Stimulated activated memory B cell treated with anti-CD40 and anti-IgM and Interleukin-4, amounts not matched to agents 10 μg/mL and 1 μg/mL and 100 μg/mL, for 72 hours (primary cell): Measurements from ENCODE around the gene NRXN3.

Source experiments
- ATAC-seq: fragments of 150-1000 bp; cut with Tn5 transposase; 2 replicates; pipeline ENCODE4 v1.10.0; 2021
- H3K27ac Mint-ChIP-seq: one replicate; pipeline ENCODE4 v1.8.0; 2022; ENCODE audit warnings: mild to moderate bottlenecking, mixed read lengths
- H3K27me3 Mint-ChIP-seq: one replicate; pipeline ENCODE4 v1.8.0; 2022; ENCODE audit warnings: mixed read lengths
- H3K36me3 Mint-ChIP-seq: one replicate; pipeline ENCODE4 v1.8.0; 2022; ENCODE audit warnings: mixed read lengths
- H3K4me1 Mint-ChIP-seq: one replicate; pipeline ENCODE4 v1.8.0; 2022; ENCODE audit warnings: mixed read lengths
- H3K4me3 Mint-ChIP-seq: one replicate; pipeline ENCODE4 v1.8.0; 2022; ENCODE audit warnings: mild to moderate bottlenecking, moderate library complexity, mixed read lengths
- H3K9me3 Mint-ChIP-seq: one replicate; pipeline ENCODE4 v1.8.0; 2022; ENCODE audit warnings: mixed read lengths

Gene NRXN3

GRCh38 chr14:79074510-79074909, 904.3 kb downstream of the NRXN3 start:
- H3K4me1 Mint-ChIP-seq = no peaks in the 10 kb centered on the region
- H3K27me3 Mint-ChIP-seq = no peaks in the 10 kb centered on the region
- no peak overlapping the region for H3K4me3 Mint-ChIP-seq
- no peak overlapping the region for H3K27ac Mint-ChIP-seq
- ATAC-seq = no peak
- H3K36me3 Mint-ChIP-seq = no peaks in the 10 kb centered on the region
- peaks cover 2% of the 10 kb centered on the region for H3K9me3 Mint-ChIP-seq

DNA sequence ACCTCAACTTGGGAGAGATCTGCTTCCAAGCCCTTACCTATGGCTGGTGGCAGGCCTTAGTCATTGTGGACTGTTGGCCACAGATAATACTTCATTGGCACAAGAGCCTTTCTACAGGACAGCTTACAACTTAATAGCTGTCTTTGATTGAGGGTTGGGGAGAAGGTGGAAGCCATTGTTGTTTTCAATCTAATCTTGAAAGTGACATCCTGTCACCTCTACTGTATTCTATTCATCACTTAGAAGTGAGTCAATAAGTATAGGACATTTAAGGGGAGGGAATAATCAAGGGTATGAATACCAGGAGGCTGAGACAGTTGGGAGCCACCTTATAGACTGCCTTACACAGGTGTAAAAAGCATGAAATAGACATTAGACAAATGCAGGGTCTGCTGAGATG, 906.3 kb downstream of the NRXN3 start:
- ATAC-seq = no peak
- Mint-ChIP-seq H3K36me3 (no peaks in the 10 kb centered on the region), H3K27me3 (no peaks in the 10 kb centered on the region), H3K4me3 (no peak overlapping the region), H3K4me1 (no peaks in the 10 kb centered on the region), H3K27ac (no peak overlapping the region), H3K9me3 (peaks cover 1% of the 10 kb centered on the region)

DNA sequence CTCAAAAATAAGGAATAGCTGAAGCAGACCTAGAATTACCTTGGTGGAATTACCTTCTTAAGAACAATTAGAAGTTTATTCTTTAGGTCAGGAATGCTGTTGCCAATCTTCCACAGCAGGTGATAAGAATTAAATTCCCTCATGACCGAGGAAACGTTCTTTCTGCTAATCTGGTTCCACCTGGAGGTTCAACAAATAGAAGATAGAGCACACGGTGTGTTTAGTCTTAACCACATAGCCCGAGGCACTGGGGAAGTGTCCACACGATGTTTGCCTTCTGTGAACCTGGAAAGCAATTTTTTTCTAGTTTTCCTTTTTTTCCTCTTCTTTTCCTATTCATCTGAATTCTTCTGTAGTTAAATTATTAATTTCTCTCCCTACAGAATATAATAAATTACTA, 906.9 kb downstream of the NRXN3 start:
- Mint-ChIP-seq H3K27me3 (no peaks in the 10 kb centered on the region), H3K4me1 (no peaks in the 10 kb centered on the region), H3K9me3 (no peaks in the 10 kb centered on the region), H3K4me3 (no peak overlapping the region), H3K36me3 (no peaks in the 10 kb centered on the region), H3K27ac (no peak overlapping the region)
- no peak for ATAC-seq

- H3K4me3 Mint-ChIP-seq = no peak overlapping the region
- no peaks in the 10 kb centered on the region for H3K9me3 Mint-ChIP-seq
- H3K27me3 Mint-ChIP-seq = no peaks in the 10 kb centered on the region
- H3K4me1 Mint-ChIP-seq = no peaks in the 10 kb centered on the region
- no peak for ATAC-seq
- H3K27ac Mint-ChIP-seq = no peak overlapping the region
- H3K36me3 Mint-ChIP-seq = no peaks in the 10 kb centered on the region
These were observed 909.9 kb downstream of the NRXN3 start for GRCh38 chr14:79080040-79080439.

DNA sequence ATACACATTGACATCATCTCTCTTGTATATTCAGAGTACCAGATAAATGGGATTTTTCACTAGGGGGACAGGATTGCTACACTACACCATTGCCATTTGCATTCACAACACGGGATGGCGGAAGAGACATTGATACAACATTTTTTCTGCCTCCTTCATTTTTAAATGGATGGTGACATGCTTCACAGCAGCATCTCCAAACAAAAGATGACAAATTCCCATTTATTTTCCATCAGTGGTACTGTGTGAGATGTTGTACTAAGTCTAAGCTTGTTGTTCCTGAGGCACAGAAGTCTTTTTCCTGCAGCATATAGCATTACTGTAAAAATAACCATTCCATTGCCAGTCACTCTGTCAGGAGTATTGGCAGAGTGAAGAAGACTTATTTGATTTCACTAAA, 912.7 kb downstream of the NRXN3 start:
- H3K9me3 Mint-ChIP-seq = no peaks in the 10 kb centered on the region
- H3K36me3 Mint-ChIP-seq = no peaks in the 10 kb centered on the region
- H3K27me3 Mint-ChIP-seq = no peaks in the 10 kb centered on the region
- no peak overlapping the region for H3K4me3 Mint-ChIP-seq
- no peaks in the 10 kb centered on the region for H3K4me1 Mint-ChIP-seq
- no peak overlapping the region for H3K27ac Mint-ChIP-seq
- ATAC-seq = no peak

- Mint-ChIP-seq H3K9me3 (no peaks in the 10 kb centered on the region), H3K27ac (no peak overlapping the region), H3K36me3 (no peaks in the 10 kb centered on the region), H3K4me3 (no peak overlapping the region), H3K4me1 (no peaks in the 10 kb centered on the region), H3K27me3 (no peaks in the 10 kb centered on the region)
- no peak for ATAC-seq
These were observed 913.2 kb downstream of the NRXN3 start for GRCh38 chr14:79083356-79083755.

DNA sequence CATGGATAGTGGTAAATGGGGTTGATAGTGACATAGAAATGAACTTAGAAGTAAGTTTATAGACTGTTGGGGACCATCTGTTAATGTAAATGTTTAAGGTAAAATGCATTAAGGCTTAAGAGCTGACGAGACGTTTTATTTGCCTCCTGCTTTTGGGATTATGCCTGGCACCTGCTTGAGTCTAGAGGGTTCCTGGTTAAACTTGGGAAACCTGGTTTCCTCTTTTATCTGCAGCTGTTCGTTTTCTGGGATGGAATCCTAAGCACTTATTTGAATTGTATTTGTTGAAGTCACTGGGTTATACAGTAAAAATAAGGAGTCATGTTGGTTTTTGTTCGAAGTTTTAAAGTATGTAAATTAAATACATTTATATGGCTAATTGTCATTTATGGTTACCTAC, 914.7 kb downstream of the NRXN3 start:
- H3K27me3 Mint-ChIP-seq = no peaks in the 10 kb centered on the region
- no peaks in the 10 kb centered on the region for H3K9me3 Mint-ChIP-seq
- ATAC-seq = no peak
- H3K4me1 Mint-ChIP-seq = no peaks in the 10 kb centered on the region
- H3K36me3 Mint-ChIP-seq = no peaks in the 10 kb centered on the region
- H3K4me3 Mint-ChIP-seq = no peak overlapping the region
- H3K27ac Mint-ChIP-seq = no peak overlapping the region

DNA sequence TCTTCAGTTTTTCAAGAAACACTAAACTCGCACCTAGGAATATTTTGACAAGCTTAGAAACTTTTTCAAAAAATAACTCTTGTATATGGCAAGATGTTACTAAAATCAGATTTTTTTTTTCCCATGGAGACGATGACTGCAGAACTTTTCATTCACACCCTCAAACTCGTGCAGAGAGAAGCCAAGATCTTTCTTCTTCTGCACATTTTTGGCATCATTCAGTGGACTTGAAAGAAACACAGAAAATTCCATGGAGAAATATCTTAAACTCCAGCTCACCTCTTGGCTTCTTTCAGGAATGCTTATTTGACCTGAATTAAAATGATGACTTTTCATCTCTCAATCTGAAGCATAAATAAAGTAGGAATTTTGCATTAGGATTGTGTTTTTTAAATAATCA, 919.4 kb downstream of the NRXN3 start:
- no peaks in the 10 kb centered on the region for H3K4me1 Mint-ChIP-seq
- H3K4me3 Mint-ChIP-seq = no peak overlapping the region
- H3K36me3 Mint-ChIP-seq = no peaks in the 10 kb centered on the region
- H3K9me3 Mint-ChIP-seq = peaks cover 4% of the 10 kb centered on the region
- no peak overlapping the region for H3K27ac Mint-ChIP-seq
- ATAC-seq = no peak
- H3K27me3 Mint-ChIP-seq = no peaks in the 10 kb centered on the region

DNA sequence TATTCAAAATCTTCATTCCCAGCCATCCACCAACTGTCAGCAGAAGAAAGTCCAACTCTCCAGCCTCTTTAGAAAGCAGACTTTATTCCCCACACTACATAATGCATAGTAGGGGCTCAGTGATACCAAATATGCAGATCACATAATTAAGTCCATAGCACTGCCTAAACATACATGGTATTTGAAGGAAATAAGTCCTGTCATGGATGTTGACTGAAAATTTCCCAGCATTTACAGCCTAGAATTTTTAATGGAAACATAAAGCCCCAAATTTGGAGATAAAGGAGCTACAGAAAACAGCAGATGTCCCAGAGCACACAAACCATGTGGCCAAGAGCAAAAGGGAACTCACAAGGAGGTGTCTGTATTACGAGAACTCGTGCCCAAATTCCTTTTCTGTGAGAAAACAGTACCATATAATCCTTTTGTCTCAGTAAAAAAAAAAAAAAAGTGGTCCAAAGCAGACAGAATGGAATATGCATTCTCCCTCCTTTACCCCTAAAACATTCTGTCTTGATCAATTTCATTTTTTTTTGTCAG, 920.5 kb downstream of the NRXN3 start:
- no peak for ATAC-seq
- H3K9me3 Mint-ChIP-seq = peaks cover 7% of the 10 kb centered on the region
- H3K27ac Mint-ChIP-seq = no peak overlapping the region
- no peaks in the 10 kb centered on the region for H3K4me1 Mint-ChIP-seq
- no peaks in the 10 kb centered on the region for H3K27me3 Mint-ChIP-seq
- H3K4me3 Mint-ChIP-seq = no peak overlapping the region
- H3K36me3 Mint-ChIP-seq = no peaks in the 10 kb centered on the region

- no peak for ATAC-seq
- Mint-ChIP-seq H3K27me3 (no peaks in the 10 kb centered on the region), H3K36me3 (no peaks in the 10 kb centered on the region), H3K4me1 (no peaks in the 10 kb centered on the region), H3K9me3 (peaks cover 7% of the 10 kb centered on the region), H3K27ac (no peak overlapping the region), H3K4me3 (no peak overlapping the region)
These were observed 921.3 kb downstream of the NRXN3 start for GRCh38 chr14:79091381-79091963.

- no peaks in the 10 kb centered on the region for H3K36me3 Mint-ChIP-seq
- H3K4me3 Mint-ChIP-seq = no peak overlapping the region
- no peaks in the 10 kb centered on the region for H3K4me1 Mint-ChIP-seq
- H3K27me3 Mint-ChIP-seq = no peaks in the 10 kb centered on the region
- no peak for ATAC-seq
- no peak overlapping the region for H3K27ac Mint-ChIP-seq
- peaks cover 7% of the 10 kb centered on the region for H3K9me3 Mint-ChIP-seq
These were observed 923.4 kb downstream of the NRXN3 start for GRCh38 chr14:79093531-79093930.

- no peaks in the 10 kb centered on the region for H3K27me3 Mint-ChIP-seq
These were observed 924.8 kb downstream of the NRXN3 start for GRCh38 chr14:79094951-79095350.

DNA sequence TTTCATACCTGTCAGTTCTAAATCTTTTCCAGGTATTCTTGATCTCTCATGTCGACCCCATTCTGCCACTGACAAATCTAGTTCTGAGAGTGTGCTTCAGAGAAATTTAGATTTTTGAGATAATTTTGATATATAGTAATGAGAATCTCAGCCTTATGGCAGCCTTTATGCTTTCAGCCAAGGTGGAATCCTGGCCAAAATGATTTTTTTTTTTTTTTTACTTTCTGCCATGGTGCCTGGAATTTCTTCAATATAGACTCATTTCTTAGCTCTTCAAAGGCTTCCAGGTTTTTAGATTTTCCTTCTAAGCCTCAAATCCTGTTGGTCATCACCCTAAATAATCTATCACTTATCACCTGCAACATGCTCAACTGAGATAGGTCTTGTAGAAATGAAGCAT, 926.6 kb downstream of the NRXN3 start:
- no peaks in the 10 kb centered on the region for H3K4me1 Mint-ChIP-seq
- no peak for ATAC-seq
- H3K27me3 Mint-ChIP-seq = no peaks in the 10 kb centered on the region
- no peak overlapping the region for H3K4me3 Mint-ChIP-seq
- H3K36me3 Mint-ChIP-seq = no peaks in the 10 kb centered on the region
- peaks cover 7% of the 10 kb centered on the region for H3K9me3 Mint-ChIP-seq
- H3K27ac Mint-ChIP-seq = no peak overlapping the region

More at GRCh38 chr14:79094951-79095350, 924.8 kb downstream of the NRXN3 start:
- no peak for ATAC-seq
- Mint-ChIP-seq H3K27ac (no peak overlapping the region), H3K4me3 (no peak overlapping the region), H3K36me3 (no peaks in the 10 kb centered on the region), H3K4me1 (no peaks in the 10 kb centered on the region), H3K9me3 (peaks cover 7% of the 10 kb centered on the region)

DNA sequence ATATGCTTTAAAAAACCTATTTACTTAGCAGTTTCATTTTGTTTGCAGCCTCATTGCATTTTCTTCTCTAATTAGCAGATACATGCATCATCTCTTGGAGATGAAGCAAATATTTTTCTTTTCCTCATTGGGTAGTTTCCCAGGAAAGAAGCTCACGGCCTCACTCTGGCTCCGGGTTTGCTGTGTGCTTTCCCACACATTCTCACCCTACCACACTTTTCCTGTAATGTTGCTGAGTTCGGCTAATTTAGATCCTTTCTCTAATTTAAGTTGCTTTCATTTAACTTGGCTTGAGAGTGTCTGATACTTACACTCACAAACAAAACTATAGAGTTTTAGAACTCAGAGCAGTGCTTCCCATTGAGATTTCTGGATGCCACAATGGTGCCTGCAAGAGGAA, 928.2 kb downstream of the NRXN3 start:
- no peaks in the 10 kb centered on the region for H3K27me3 Mint-ChIP-seq
- ATAC-seq = no peak
- H3K4me1 Mint-ChIP-seq = no peaks in the 10 kb centered on the region
- H3K4me3 Mint-ChIP-seq = no peak overlapping the region
- no peaks in the 10 kb centered on the region for H3K36me3 Mint-ChIP-seq
- H3K27ac Mint-ChIP-seq = no peak overlapping the region
- peaks cover 3% of the 10 kb centered on the region for H3K9me3 Mint-ChIP-seq

GRCh38 chr14:79100578-79100977, 930.4 kb downstream of the NRXN3 start:
- Mint-ChIP-seq H3K36me3 (no peaks in the 10 kb centered on the region), H3K27me3 (no peaks in the 10 kb centered on the region), H3K27ac (no peak overlapping the region), H3K9me3 (no peaks in the 10 kb centered on the region), H3K4me1 (no peaks in the 10 kb centered on the region), H3K4me3 (no peak overlapping the region)
- no peak for ATAC-seq

GRCh38 chr14:79101388-79101787, 931.2 kb downstream of the NRXN3 start:
- H3K9me3 Mint-ChIP-seq = no peaks in the 10 kb centered on the region
- no peak overlapping the region for H3K4me3 Mint-ChIP-seq
- H3K36me3 Mint-ChIP-seq = no peaks in the 10 kb centered on the region
- no peaks in the 10 kb centered on the region for H3K27me3 Mint-ChIP-seq
- no peak for ATAC-seq
- no peak overlapping the region for H3K27ac Mint-ChIP-seq
- H3K4me1 Mint-ChIP-seq = no peaks in the 10 kb centered on the region

GRCh38 chr14:79103764-79104163, 933.6 kb downstream of the NRXN3 start:
- Mint-ChIP-seq H3K4me3 (no peak overlapping the region), H3K27ac (no peak overlapping the region), H3K36me3 (no peaks in the 10 kb centered on the region), H3K9me3 (no peaks in the 10 kb centered on the region), H3K4me1 (no peaks in the 10 kb centered on the region), H3K27me3 (no peaks in the 10 kb centered on the region)
- no peak for ATAC-seq
